ENCODE results near the gene CCDC144A.
"Not testable (repeated sequence)": the region's sequence is repeated elsewhere in the genome, so short reads cannot be mapped to it uniquely, and the experiment has no call there.

The CCDC144A gene

DNA sequence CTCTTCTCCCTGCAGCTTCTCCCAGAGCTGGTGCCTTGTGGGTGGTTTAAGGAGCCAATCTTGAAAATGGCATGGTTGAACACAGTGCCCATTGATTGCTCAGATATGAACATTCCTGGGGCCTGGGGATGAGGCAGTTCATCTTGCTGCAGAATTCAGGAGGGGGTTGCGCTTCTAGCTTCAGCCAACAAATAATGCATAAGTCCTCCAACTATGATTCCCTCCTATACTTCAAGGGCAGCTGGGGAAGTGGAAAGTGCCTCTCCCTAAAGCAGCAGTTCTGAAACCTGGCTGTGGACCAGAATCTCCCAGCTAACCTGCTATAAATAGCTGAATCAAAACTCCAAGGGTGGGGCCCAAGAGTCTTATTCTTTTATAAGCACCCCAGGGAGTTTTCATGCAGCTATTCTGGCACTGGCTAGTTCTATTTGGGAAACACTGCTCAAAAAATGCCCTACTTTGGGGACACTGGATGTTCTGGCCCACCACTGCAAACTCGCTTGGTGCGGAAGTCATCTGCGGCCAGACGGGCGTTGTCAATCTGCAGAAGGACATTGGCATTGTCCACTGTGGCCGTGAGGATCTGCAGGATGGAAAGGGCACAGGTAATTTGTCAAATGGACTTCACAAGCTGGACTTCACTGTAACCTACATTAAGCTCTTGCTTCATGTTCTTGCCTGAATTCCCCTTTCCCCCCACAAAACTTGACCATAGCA lies 130.3 kb downstream of the CCDC144A start:
- DNase-seq (ENCODE audit: low read depth, low spot score): no peak

DNA sequence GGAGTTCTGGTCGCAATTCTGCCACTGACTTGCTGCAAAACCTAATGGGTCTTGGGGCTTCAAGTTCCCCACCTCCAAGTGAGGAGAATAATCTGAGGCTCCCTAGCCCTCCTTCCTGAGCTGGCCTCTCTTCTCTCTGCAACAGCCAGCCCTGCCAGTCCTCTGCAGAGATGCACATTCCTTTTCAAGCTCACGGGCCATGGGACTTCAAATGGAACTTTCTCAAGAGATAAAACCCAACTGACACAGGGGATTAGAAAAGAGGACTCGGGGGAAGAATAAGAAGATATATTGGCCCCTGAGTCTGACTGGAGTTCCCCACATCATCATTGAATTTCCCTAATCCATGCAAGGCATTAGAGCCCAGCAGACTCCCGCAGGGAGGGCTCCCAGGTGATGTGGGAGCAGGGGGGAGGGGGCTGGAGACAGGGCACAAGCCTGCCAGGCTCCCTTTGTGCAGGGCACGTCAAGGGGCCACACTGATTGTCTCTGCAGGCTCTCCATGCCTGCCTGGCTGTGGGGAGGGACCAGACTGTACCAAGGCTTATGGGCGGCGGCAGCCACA lies 131.0 kb downstream of the CCDC144A start:
- DNase-seq (ENCODE audit: low read depth, low spot score): no peak

DNA sequence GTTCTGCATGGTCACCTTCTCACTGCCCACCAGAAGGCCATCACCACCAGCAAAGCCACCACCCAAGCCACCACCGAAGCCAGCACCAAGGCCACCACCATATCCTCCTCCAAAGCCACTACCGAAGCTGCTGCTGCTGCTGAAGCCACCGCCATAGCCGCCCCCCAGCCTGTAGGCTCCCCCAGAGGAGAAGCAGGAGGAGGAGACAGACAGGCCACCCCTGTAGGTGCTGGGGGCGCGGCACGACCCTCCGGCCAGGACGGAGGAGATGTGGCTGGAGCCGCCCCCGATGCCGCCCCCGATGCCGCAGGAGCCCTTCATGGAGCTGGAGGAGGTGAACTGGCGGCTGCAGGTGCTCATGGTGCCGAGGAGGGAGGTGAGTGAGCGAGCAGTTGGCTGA lies 132.1 kb downstream of the CCDC144A start:
- not testable (repeated sequence) for DNase-seq (ENCODE audit: low read depth, low spot score)

DNA sequence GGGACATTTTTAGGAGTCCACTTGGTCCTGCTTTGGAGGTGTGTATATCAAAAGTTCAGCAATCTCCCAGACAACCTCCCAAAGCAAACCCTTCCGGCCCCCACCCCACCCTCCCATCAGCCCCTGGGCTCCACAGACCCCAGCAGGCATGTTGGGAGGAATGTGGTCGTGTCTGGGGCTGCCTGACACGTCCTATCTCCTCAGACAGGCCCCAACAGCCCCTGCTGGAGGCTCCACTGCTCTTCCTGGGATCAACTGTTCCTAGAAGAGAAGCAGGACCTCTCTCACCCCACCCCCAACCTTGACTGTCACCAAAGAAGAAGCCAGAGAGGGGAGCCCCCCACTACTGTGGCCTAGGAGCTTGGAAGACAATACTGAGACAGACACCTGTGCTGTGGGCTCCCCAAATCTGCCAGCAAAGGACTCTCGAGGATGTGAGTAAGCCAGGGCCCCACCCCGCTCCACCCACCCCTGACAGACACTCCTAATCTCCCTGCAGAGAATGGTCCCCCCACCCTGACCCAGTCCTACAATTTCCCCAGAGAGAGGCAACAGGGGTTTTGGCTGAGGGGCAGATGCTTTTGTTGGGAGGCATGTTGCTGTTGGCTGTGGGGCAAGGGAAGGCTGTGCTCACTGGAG lies 133.8 kb downstream of the CCDC144A start:
- not testable (repeated sequence) for DNase-seq (ENCODE audit: low read depth, low spot score)
